NCI-H2107 (cell line): ENCODE results near the gene IER5L.
A peak's percentile ranks its signal among the peaks of the same experiment; 100 is the strongest.

Experiments used
- DNase-seq: peaks from one replicate; lab custom pipeline; 2025; lab: John Stamatoyannopoulos, UW

The IER5L gene

GRCh38 chr9:129177791-129178567 lies at the start of gene IER5L:
Gene IER5L, minus strand, starts transcription at chr9:129178261. Its CDS starts 209 bp downstream, at chr9:129178052.
- DNase-seq, result peak; percentile 93

GRCh38 chr9:129227843-129228189 lies 49.8 kb upstream of the IER5L start:
- no peak for DNase-seq

- no peak for DNase-seq
Observed at GRCh38 chr9:129225815-129226214, 47.8 kb upstream of the IER5L start.

- DNase-seq, result no peak
Observed at GRCh38 chr9:129225490-129225778, 47.4 kb upstream of the IER5L start.

- DNase-seq, result no peak
Observed at GRCh38 chr9:129224618-129225489, 46.8 kb upstream of the IER5L start.

GRCh38 chr9:129223551-129224208 lies 45.6 kb upstream of the IER5L start:
- DNase-seq, result no peak

- DNase-seq, result no peak
Observed at GRCh38 chr9:129222819-129223218, 44.8 kb upstream of the IER5L start.

GRCh38 chr9:129221979-129222635 lies 44.0 kb upstream of the IER5L start:
- no peak for DNase-seq

GRCh38 chr9:129221233-129221632 lies 43.2 kb upstream of the IER5L start:
- no peak for DNase-seq

- no peak for DNase-seq
Observed at GRCh38 chr9:129220771-129221170, 42.7 kb upstream of the IER5L start.

- DNase-seq, result no peak
Observed at GRCh38 chr9:129218918-129219317, 40.9 kb upstream of the IER5L start.

GRCh38 chr9:129218272-129218625 lies 40.2 kb upstream of the IER5L start:
- DNase-seq, result no peak

GRCh38 chr9:129213551-129213950 lies 35.5 kb upstream of the IER5L start:
- no peak for DNase-seq

GRCh38 chr9:129211686-129212085 lies 33.6 kb upstream of the IER5L start:
- DNase-seq, result no peak

- no peak for DNase-seq
Observed at GRCh38 chr9:129210125-129210524, 32.1 kb upstream of the IER5L start.

- DNase-seq, result no peak
Observed at GRCh38 chr9:129209580-129209979, 31.5 kb upstream of the IER5L start.

GRCh38 chr9:129209109-129209508 lies 31.0 kb upstream of the IER5L start:
- DNase-seq, result no peak

GRCh38 chr9:129208207-129209032 lies 30.4 kb upstream of the IER5L start:
- no peak for DNase-seq

GRCh38 chr9:129206905-129207304 lies 28.8 kb upstream of the IER5L start:
- DNase-seq, result no peak

- no peak for DNase-seq
Observed at GRCh38 chr9:129206401-129206800, 28.3 kb upstream of the IER5L start.

GRCh38 chr9:129204840-129205239 lies 26.8 kb upstream of the IER5L start:
- no peak for DNase-seq

- no peak for DNase-seq
Observed at GRCh38 chr9:129203556-129203909, 25.5 kb upstream of the IER5L start.
